Measurements from ENCODE around the gene ZBTB7C. TPM values are rescaled to one million over a fixed set of nuclear protein-coding genes. Genes with fewer than 3 reads are reported as not detected.

ZBTB7C gene
- total RNA-seq, 1 donor from 2014 or later = under 0.01 TPM

DNA sequence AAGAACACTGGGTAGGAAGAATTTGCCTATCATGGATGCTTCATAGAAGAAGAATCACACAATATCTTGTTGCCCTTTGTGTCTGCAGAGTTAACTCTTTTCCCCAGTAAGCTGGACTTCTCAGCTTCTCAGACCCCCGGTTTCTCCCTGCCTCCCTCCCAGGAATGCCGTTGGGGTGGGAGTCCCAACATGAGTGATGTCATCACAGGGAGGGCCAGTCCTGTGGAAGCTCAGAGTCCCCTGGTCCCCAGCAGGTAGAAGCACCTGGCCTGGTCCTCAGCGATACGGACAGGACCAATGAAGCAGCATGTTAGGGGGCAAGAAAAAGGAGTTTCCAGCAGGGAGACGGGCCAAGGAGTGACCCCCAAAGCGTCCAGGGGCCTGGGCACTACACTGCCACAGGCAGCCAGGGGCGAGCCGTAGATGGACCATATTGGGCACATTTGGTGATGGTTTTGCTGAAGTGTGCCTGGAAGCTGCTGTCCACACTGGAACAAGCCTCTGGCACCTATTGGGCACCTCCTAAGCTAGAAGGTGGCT, 242.8 kb downstream of the ZBTB7C start:
- no peak overlapping the region for H3K4me3 ChIP-seq (ENCODE audit: low read depth, low read length)
- TF ChIP-seq, protein P1, sequence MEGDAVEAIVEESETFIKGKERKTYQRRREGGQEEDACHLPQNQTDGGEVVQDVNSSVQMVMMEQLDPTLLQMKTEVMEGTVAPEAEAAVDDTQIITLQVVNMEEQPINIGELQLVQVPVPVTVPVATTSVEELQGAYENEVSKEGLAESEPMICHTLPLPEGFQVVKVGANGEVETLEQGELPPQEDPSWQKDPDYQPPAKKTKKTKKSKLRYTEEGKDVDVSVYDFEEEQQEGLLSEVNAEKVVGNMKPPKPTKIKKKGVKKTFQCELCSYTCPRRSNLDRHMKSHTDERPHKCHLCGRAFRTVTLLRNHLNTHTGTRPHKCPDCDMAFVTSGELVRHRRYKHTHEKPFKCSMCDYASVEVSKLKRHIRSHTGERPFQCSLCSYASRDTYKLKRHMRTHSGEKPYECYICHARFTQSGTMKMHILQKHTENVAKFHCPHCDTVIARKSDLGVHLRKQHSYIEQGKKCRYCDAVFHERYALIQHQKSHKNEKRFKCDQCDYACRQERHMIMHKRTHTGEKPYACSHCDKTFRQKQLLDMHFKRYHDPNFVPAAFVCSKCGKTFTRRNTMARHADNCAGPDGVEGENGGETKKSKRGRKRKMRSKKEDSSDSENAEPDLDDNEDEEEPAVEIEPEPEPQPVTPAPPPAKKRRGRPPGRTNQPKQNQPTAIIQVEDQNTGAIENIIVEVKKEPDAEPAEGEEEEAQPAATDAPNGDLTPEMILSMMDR (IDR thresholded peaks at IDR 0.05; ENCODE audit: insufficient read depth, low read length, severe bottlenecking) = no peak
- H3K27me3 ChIP-seq (ENCODE audit: control insufficient read depth, insufficient read depth, low read length) = peaks cover 4% of the 10 kb centered on the region
- FAIRE-seq (peak; percentile 7), DNase-seq (ENCODE audit: low read depth) (no peak)
- H3K36me3 ChIP-seq (ENCODE audit: control insufficient read depth, insufficient read depth, low read length) = no peaks in the 10 kb centered on the region

DNA sequence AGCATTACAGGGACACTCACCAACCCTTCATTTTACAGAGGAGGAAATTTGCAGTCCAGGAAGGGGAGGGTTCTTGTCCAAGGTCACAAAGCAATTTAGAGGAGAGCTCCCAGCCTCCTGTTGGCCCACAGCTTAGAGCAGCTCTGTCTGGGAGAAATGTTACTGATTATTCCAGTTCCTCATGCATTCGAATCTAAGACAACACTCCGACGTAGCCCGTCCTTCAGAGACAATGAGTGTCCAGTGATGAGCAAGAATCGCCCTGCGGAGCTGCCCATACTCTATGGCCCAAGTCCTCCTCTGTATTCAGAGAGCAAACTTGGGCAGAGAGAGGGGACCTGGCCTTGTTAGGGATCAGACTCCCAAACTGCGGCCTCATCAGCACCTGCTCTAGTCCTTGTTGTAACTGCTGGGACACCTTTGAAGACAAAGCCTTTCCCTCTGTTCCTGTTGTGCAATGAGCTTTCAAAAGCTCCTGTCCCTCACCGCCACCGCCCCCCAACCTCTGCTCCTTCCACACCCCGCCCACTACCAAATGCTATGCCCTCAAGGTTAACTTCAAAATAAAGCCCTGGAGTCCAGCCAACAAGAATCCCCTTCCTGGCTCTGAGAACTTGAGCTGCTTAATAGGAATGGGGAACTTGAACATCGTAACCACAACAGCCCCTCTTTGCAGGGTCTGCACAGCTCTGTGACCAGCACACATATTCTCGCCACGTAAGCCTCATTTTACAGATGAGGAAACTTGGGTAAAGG, 243.9 kb downstream of the ZBTB7C start:
- H3K27me3 ChIP-seq (ENCODE audit: control insufficient read depth, insufficient read depth, low read length) = peaks cover 4% of the 10 kb centered on the region
- H3K36me3 ChIP-seq (ENCODE audit: control insufficient read depth, insufficient read depth, low read length) = no peaks in the 10 kb centered on the region
- DNase-seq (ENCODE audit: low read depth) (no peak), FAIRE-seq (no peak)
- H3K4me3 ChIP-seq (ENCODE audit: low read depth, low read length) = no peak overlapping the region
- TF ChIP-seq, protein P1 (IDR thresholded peaks at IDR 0.05; ENCODE audit: insufficient read depth, low read length, severe bottlenecking) = no peak

DNA sequence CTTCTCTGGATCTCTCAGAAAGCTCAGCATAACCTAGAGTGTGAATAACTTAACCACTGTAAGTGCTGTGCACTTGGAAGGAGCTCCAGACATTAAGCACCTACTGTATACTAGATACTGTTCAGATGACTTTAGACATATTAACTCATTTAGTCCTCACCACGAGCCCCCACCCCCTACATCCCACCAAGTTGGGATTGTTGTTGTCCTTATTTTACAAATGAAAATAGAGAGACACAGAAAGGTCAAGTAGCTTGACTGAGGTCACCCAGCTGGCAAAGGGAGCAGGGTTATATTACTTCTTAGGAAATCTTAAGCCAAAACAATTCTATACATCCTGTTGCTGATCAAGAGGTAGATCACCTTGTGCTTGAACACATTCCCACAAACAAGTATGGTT, 244.5 kb downstream of the ZBTB7C start:
- TF ChIP-seq, protein P1 (IDR thresholded peaks at IDR 0.05; ENCODE audit: insufficient read depth, low read length, severe bottlenecking) = no peak
- H3K36me3 ChIP-seq (ENCODE audit: control insufficient read depth, insufficient read depth, low read length) = no peaks in the 10 kb centered on the region
- DNase-seq (ENCODE audit: low read depth) = no peak
- no peak overlapping the region for H3K4me3 ChIP-seq (ENCODE audit: low read depth, low read length)
- no peak for FAIRE-seq
- H3K27me3 ChIP-seq (ENCODE audit: control insufficient read depth, insufficient read depth, low read length) = peaks cover 4% of the 10 kb centered on the region

DNA sequence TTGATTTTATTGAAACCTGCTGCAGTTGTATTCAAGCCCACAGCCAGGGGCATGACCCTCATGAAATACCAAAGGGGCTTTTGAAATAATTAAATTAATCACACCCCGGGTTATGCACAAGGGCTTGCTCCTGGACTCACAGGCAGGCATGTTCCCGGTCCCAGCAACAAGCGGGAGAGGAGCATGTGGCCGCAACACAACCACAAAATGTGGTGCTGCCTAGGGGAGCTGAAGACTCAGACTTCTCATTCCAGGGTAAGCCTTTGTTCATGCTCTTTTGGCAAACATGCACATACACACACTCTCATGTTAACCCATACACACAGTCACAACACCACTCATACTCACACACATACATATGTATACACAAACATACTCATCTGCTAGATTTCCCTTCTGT, 245.1 kb downstream of the ZBTB7C start:
- TF ChIP-seq, protein P1 (IDR thresholded peaks at IDR 0.05; ENCODE audit: insufficient read depth, low read length, severe bottlenecking) = no peak
- FAIRE-seq (no peak), DNase-seq (ENCODE audit: low read depth) (no peak)
- Histone ChIP-seq H3K36me3 (ENCODE audit: control insufficient read depth, insufficient read depth, low read length) (no peaks in the 10 kb centered on the region), H3K4me3 (ENCODE audit: low read depth, low read length) (no peak overlapping the region), H3K27me3 (ENCODE audit: control insufficient read depth, insufficient read depth, low read length) (peaks cover 2% of the 10 kb centered on the region)

DNA sequence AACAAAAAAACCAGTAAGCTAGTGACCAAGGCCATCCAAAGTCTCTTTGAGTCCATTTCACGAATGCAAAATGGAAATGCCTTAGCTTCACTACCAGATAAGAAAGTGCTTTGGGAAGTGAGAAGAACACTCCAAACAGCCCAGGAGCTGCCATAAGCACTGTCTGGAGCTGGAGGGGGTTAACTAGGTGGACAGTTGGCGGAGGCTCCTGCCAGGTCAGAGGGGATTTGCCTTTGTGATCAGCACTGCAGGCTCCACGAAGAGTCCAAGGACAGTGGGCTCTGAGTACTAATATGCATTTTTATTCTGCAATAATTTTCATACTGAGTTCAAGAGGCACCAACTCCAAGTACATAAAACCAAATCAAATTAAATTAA, 245.5 kb downstream of the ZBTB7C start:
- TF ChIP-seq, protein P1 (IDR thresholded peaks at IDR 0.05; ENCODE audit: insufficient read depth, low read length, severe bottlenecking) = no peak
- Histone ChIP-seq H3K36me3 (ENCODE audit: control insufficient read depth, insufficient read depth, low read length) (no peaks in the 10 kb centered on the region), H3K27me3 (ENCODE audit: control insufficient read depth, insufficient read depth, low read length) (no peaks in the 10 kb centered on the region), H3K4me3 (ENCODE audit: low read depth, low read length) (no peak overlapping the region)
- no peak for DNase-seq (ENCODE audit: low read depth)
- no peak for FAIRE-seq

Data from bronchial epithelial cell (primary cell).